GM18502 (cell line): Measurements from ENCODE around the gene DPAGT1.
"Not testable (repeated sequence)": the region's sequence is repeated elsewhere in the genome, so short reads cannot be mapped to it uniquely, and the experiment has no call there.

ENCODE experiments used
- ATAC-seq: cut with Tn5 transposase; IDR thresholded peaks from one replicate; pipeline ENCODE4 v1.9.1; 2021; ENCODE audit warnings: mild to moderate bottlenecking; ENCODE audit not compliant: unreplicated experiment, poor library complexity

Gene DPAGT1

GRCh38 chr11:119065369-119065768 is 36.3 kb downstream of the DPAGT1 start:
- ATAC-seq, result no peak

- no peak for ATAC-seq
Observed at GRCh38 chr11:119062779-119063178, 38.9 kb downstream of the DPAGT1 start.

- no peak for ATAC-seq
Observed at GRCh38 chr11:119061256-119061655, 40.4 kb downstream of the DPAGT1 start.

GRCh38 chr11:119059128-119059527 is 42.5 kb downstream of the DPAGT1 start:
- ATAC-seq, result not testable (repeated sequence)

- ATAC-seq, result peak; percentile 91
Observed at GRCh38 chr11:119057000-119057769, 44.5 kb downstream of the DPAGT1 start, which contains the start of gene HYOU1. Gene HYOU1, minus strand, starts transcription at chr11:119057205. Its CDS starts 1,045 bp downstream, at chr11:119056160.

- ATAC-seq, result peak; percentile 24
Observed at GRCh38 chr11:119056421-119056999, 45.1 kb downstream of the DPAGT1 start.

DNA sequence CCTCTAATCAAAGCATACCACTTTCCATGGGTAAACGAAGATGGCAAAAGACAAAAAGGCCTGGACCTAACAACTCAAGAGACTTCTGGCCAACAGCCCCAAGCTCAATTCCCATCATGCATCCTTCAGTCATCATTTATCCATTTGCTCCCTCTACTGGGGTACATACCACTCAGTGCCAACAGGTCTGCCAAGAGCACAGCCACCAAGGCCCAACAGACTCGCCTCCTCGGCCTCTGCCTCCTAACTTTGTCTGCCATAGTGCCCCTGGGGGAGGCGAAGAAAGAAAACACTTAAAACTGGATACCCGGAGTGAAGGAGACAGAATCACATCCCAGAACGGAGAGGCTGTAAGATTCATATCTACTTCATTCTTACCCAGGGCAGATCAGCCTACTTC is 45.8 kb downstream of the DPAGT1 start:
- ATAC-seq, result no peak

GRCh38 chr11:119054418-119054817 is 47.2 kb downstream of the DPAGT1 start:
- ATAC-seq, result no peak

GRCh38 chr11:119052163-119052814 is 49.4 kb downstream of the DPAGT1 start:
- no peak for ATAC-seq

GRCh38 chr11:119051440-119052162 is 50.1 kb downstream of the DPAGT1 start:
- ATAC-seq, result peak; percentile 66

DNA sequence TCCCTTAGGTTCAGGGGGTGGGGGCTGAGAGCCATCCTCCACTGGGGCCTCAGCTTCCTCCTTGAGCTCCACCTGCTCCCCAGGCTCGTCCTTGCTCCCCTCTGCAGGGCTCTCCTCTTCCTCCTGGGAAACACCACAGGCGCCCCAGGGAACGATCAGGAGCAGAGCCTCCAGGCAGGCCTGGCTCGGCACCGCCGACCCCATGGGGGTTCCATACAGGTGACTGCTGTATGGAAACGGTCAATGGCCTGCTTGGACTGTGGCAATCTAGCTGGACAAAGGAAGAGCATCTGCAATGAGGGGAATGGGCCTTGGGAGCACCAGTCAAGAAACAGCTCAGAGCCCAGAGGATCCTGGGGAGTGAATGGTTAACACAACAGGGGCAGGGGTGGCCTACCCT is 52.6 kb downstream of the DPAGT1 start:
- no peak for ATAC-seq

GRCh38 chr11:119048644-119049043 is 53.0 kb downstream of the DPAGT1 start:
- ATAC-seq, result no peak

GRCh38 chr11:119047205-119047604 is 54.4 kb downstream of the DPAGT1 start:
- ATAC-seq, result no peak
